HEK293T (cell line): ENCODE results near the gene OIP5.
"Not testable (repeated sequence)": the region's sequence is repeated elsewhere in the genome, so short reads cannot be mapped to it uniquely, and the experiment has no call there.

Experiments
- CTCF ChIA-PET: fragments of 350-600 bp; formaldehyde crosslinking; extraction: SDS; loops from one replicate; lab custom pipeline; 2021; ENCODE audit warnings: antibody characterized with exemption, inconsistent platforms; lab: Yijun Ruan, JAX
- POLR2A ChIA-PET: fragments of 350-600 bp; formaldehyde crosslinking; extraction: SDS; loops from one replicate; lab custom pipeline; 2020; ENCODE audit warnings: antibody characterized with exemption, inconsistent platforms; lab: Yijun Ruan, JAX
- DNase-seq: peaks from one replicate; pipeline ENCODE4 v3.0.0; 2012; ENCODE audit warnings: mixed read lengths; ENCODE audit errors: extremely low spot score
- ARNT ChIP-seq: fragments of 450-650 bp; IDR thresholded peaks from 2 replicates; pipeline ENCODE4 v1.6.1; 2017; ENCODE audit warnings: mild to moderate bottlenecking
- BHLHE40 ChIP-seq: fragments of 450-650 bp; IDR thresholded peaks from 2 replicates; pipeline ENCODE4 v1.6.1; 2016; ENCODE audit warnings: mild to moderate bottlenecking, moderate library complexity, borderline replicate concordance
- CTBP1 ChIP-seq: fragments of 450-650 bp; IDR thresholded peaks from 2 replicates; pipeline ENCODE4 v1.6.1; 2016; ENCODE audit warnings: borderline replicate concordance
- ELF4 ChIP-seq: fragments of 450-650 bp; IDR thresholded peaks from 2 replicates; pipeline ENCODE4 v1.6.1; 2017; ENCODE audit warnings: antibody characterized with exemption
- FOXA1 ChIP-seq: fragments of 450-650 bp; IDR thresholded peaks from 2 replicates; pipeline ENCODE4 v1.6.1; 2016; ENCODE audit warnings: mild to moderate bottlenecking
- FOXK2 ChIP-seq: fragments of 450-650 bp; IDR thresholded peaks from 2 replicates; pipeline ENCODE4 v1.6.1; 2016; ENCODE audit warnings: mild to moderate bottlenecking
- FOXM1 ChIP-seq: fragments of 450-650 bp; IDR thresholded peaks from 2 replicates; pipeline ENCODE4 v1.6.1; 2017; ENCODE audit warnings: mild to moderate bottlenecking, borderline replicate concordance
- HDGF ChIP-seq: fragments of 450-650 bp; IDR thresholded peaks from 2 replicates; pipeline ENCODE4 v1.6.1; 2017; ENCODE audit warnings: antibody characterized with exemption, borderline replicate concordance
- L3MBTL2 ChIP-seq: fragments of 450-650 bp; conservative IDR thresholded peaks from 2 replicates; pipeline ENCODE4 v1.6.1; 2016; ENCODE audit warnings: mild to moderate bottlenecking
- LEF1 ChIP-seq: fragments of 450-650 bp; IDR thresholded peaks from 2 replicates; pipeline ENCODE4 v1.6.1; 2017; ENCODE audit warnings: mild to moderate bottlenecking, borderline replicate concordance
- NFRKB ChIP-seq: fragments of 450-650 bp; IDR thresholded peaks from 2 replicates; pipeline ENCODE4 v1.6.1; 2016; ENCODE audit warnings: mild to moderate bottlenecking, moderate library complexity
- SP1 ChIP-seq: fragments of 450-650 bp; IDR thresholded peaks from 2 replicates; pipeline ENCODE4 v1.6.1; 2017
- SUZ12 ChIP-seq: fragments of 450-650 bp; IDR thresholded peaks from 2 replicates; pipeline ENCODE4 v1.6.1; 2016; ENCODE audit warnings: mild to moderate bottlenecking
- TARDBP ChIP-seq: fragments of 450-650 bp; IDR thresholded peaks from 2 replicates; pipeline ENCODE4 v1.6.1; 2016
- ZNF384 ChIP-seq: fragments of 450-650 bp; IDR thresholded peaks from 2 replicates; pipeline ENCODE4 v1.6.1; 2016
- TF ChIP-seq, protein P1 (sequence below): fragments of 450-650 bp; IDR thresholded peaks from 2 replicates; pipeline ENCODE4 v1.6.1; 2016

OIP5 gene

GRCh38 chr15:41333026-41333562, 703 bp upstream of the OIP5 start:
- ChIA-PET POLR2A (interaction anchor here (0.8 to 2.2 kb wide), 19 partner anchors 9 to 430 kb away, joined by 3 to 20 read pairs (median 5); partner anchors contain the start of genes CHAC1, CHP1 and NDUFAF1), CTCF (no interaction called here)
- peak; percentile 15; the same call in 1 of the 2 replicates for TF ChIP-seq L3MBTL2
- no peak for TF ChIP-seq CTBP1
- DNase-seq = peak; percentile 30

DNA sequence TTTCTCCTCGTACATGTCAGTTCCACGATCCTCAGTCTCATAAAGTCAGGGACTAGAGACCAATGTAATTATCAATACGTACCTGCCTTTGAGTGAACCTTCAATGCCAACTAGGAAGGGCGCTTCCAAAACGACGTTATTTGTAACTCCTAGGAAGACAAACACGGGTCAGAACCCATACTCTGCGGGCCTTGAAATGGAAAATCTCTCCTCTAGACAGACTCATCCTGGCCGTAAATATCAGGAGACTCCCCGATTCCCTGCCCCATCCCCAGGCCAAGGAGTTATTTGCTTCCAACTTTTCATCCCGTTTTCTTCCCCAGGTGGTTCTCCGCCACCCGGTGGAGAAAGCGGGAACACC, 578 bp downstream of the OIP5 start:
- POLR2A ChIA-PET = interaction anchor here (0.6 to 2.2 kb wide), 16 partner anchors 8 to 474 kb away, joined by 3 to 20 read pairs (median 4); partner anchors contain the start of genes CHP1 and EXD1
- TF ChIP-seq SUZ12 = no peak
- CTCF ChIA-PET = interaction anchor here (0.5 to 1.1 kb wide), 2 partner anchors 169 to 474 kb away, joined by 3 to 4 read pairs; no protein-coding TSS in a partner anchor
- DNase-seq = no peak

GRCh38 chr15:41331281-41331680, 1.1 kb downstream of the OIP5 start:
- no peak for DNase-seq
- POLR2A ChIA-PET = interaction anchor here (1.0 kb wide), 1 partner anchor 100 kb away, joined by 4 read pairs; the partner anchor contains the start of genes CHP1 and EXD1
- TF ChIP-seq HDGF = no peak
- no peak for TF ChIP-seq NFRKB
- CTCF ChIA-PET = interaction anchor here (0.6 to 1.1 kb wide), 2 partner anchors 348 to 474 kb away, joined by 3 to 4 read pairs; no protein-coding TSS in a partner anchor

DNA sequence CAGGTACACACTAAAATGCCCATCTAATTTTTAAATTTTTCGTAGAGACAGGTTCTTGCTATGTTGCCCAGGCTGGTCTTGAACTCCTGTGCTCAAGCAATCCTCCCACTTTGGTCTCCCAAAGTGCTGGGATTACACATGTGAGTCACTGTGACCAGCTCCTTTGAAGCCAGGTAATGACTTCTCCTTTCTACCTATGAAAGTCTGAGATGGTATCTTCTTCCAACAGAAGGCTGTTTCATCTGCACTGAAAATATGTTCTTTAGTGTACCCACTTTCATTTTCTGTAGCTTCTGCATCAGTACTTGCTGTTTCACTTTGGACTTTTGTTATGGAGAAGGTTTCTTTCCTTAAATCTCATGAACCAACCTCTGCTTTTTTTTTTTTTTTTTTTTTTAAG, 8.8 kb downstream of the OIP5 start:
- DNase-seq = no peak
- CTCF ChIA-PET = no interaction called here
- no peak for TF ChIP-seq ELF4
- TF ChIP-seq BHLHE40 = no peak
- no peak for TF ChIP-seq ARNT
- TF ChIP-seq L3MBTL2 = no peak
- POLR2A ChIA-PET = interaction anchor here (2.3 kb wide), 1 partner anchor 9 kb away, joined by 20 read pairs; the partner anchor contains the start of genes NUSAP1 and OIP5

- CTCF ChIA-PET, DNase-seq, POLR2A ChIA-PET: not testable (repeated sequence)
Measured at GRCh38 chr15:41320805-41321330, 11.5 kb downstream of the OIP5 start.

- ChIA-PET CTCF (no interaction called here), POLR2A (no interaction called here)
- DNase-seq = no peak
- TF ChIP-seq ARNT = no peak
Measured at GRCh38 chr15:41309226-41309905, 23.0 kb downstream of the OIP5 start.

DNA sequence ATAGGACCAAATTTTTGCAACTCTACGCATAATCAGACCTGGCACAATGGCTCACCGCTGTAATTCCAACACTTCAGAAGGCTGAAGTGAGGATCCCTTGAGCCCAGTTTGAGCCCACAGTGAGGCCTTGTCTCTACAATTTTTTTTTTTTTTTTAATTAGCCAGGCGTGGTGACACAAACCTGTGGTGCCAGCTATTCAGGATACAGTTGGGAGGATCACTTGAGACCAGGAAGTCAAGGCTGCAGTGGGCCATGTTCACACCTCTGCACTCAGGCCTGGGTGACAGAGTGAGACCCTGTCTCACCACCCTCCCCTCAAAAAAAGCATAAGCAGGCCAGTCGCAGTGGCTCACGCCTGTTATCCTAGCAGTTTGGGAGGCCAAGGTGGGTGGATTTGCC, 24.7 kb downstream of the OIP5 start:
- no peak for TF ChIP-seq ELF4
- no peak for TF ChIP-seq FOXM1
- no peak for TF ChIP-seq ZNF384
- no peak for TF ChIP-seq TARDBP
- TF ChIP-seq L3MBTL2 = no peak
- no peak for TF ChIP-seq LEF1
- no peak for TF ChIP-seq SUZ12
- TF ChIP-seq SP1 = no peak
- TF ChIP-seq FOXK2 = no peak
- no peak for TF ChIP-seq BHLHE40
- TF ChIP-seq FOXA1 = no peak
- TF ChIP-seq NFRKB = no peak
- TF ChIP-seq, protein P1, sequence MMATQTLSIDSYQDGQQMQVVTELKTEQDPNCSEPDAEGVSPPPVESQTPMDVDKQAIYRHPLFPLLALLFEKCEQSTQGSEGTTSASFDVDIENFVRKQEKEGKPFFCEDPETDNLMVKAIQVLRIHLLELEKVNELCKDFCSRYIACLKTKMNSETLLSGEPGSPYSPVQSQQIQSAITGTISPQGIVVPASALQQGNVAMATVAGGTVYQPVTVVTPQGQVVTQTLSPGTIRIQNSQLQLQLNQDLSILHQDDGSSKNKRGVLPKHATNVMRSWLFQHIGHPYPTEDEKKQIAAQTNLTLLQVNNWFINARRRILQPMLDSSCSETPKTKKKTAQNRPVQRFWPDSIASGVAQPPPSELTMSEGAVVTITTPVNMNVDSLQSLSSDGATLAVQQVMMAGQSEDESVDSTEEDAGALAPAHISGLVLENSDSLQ = no peak
- TF ChIP-seq ARNT = no peak
- no peak for TF ChIP-seq HDGF
- no peak for TF ChIP-seq CTBP1
- DNase-seq = no peak
- ChIA-PET POLR2A (no interaction called here), CTCF (interaction anchor here (0.6 kb wide), 1 partner anchor 14 kb away, joined by 3 read pairs; no protein-coding TSS in a partner anchor)

GRCh38 chr15:41304149-41304770, 28.1 kb downstream of the OIP5 start:
- ChIA-PET CTCF (no interaction called here), POLR2A (no interaction called here)
- no peak for DNase-seq

More at GRCh38 chr15:41304149-41304770, 28.1 kb downstream of the OIP5 start:
- TF ChIP-seq ARNT (no peak), FOXK2 (no peak), LEF1 (no peak), HDGF (no peak), TARDBP (no peak), NFRKB (no peak)
- TF ChIP-seq, protein P1 = no peak
